H1 (cell line): ENCODE data around the gene HDGFL3. TPM values are rescaled to one million over a fixed set of nuclear protein-coding genes. Genes with fewer than 3 reads are reported as not detected.
"Not testable (repeated sequence)": the region's sequence is repeated elsewhere in the genome, so short reads cannot be mapped to it uniquely, and the experiment has no call there.

Experiments
- CTCF ChIA-PET: fragments of 300-600 bp; sonication (Branson Sonifier 250); formaldehyde crosslinking; loops from one replicate; lab custom pipeline; 2021; ENCODE audit not compliant: partially characterized antibody; lab: Charles Lee
- POLR2A ChIA-PET: fragments of 300-600 bp; sonication (Branson Sonifier 250); formaldehyde crosslinking; loops from one replicate; lab custom pipeline; 2021; ENCODE audit warnings: inconsistent platforms; ENCODE audit not compliant: partially characterized antibody; lab: Charles Lee
- DNase-seq, 2 experiments: peaks; one replicate each; pipeline versions ENCODE4 v3.0.0 to v3.0.0-alpha.2; 2010 to 2022; ENCODE audit warnings: low spot score in 2 of 2, low read depth in 1 of 2, mixed read lengths in 1 of 2
- FAIRE-seq: peaks from 2 replicates; lab custom pipeline; 2011; peaks lifted over from hg19 to GRCh38; lab: Jason Lieb, UNC
- H2AFZ ChIP-seq: 2 replicates; pipeline ENCODE4 v1.8.1; 2012; ENCODE audit warnings: low read length, inconsistent platforms
- H2AK5ac ChIP-seq: 2 replicates; pipeline ENCODE4 v1.6.1; 2013; ENCODE audit warnings: low read depth, low read length
- H2BK120ac ChIP-seq: replicated peaks from 2 replicates; pipeline ENCODE3; 2013; ENCODE audit warnings: low read depth, low read length, inconsistent platforms
- H2BK12ac ChIP-seq: 2 replicates; pipeline ENCODE4 v1.6.1; 2013; ENCODE audit warnings: low read depth, low read length
- H2BK15ac ChIP-seq: 2 replicates; pipeline ENCODE4 v1.6.1; 2013; ENCODE audit warnings: low read length
- H2BK20ac ChIP-seq: 2 replicates; pipeline ENCODE4 v1.6.1; 2013; ENCODE audit warnings: low read length
- H2BK5ac ChIP-seq: 2 replicates; pipeline ENCODE4 v1.6.1; 2013; ENCODE audit warnings: low read depth, low read length
- H3K14ac ChIP-seq: 2 replicates; pipeline ENCODE4 v1.6.1; 2013; ENCODE audit warnings: inconsistent platforms; ENCODE audit not compliant: insufficient read length
- H3K18ac ChIP-seq: 2 replicates; pipeline ENCODE4 v1.6.1; 2013; ENCODE audit warnings: low read length; ENCODE audit errors: extremely low read depth
- H3K23ac ChIP-seq: 2 replicates; pipeline ENCODE4 v1.6.1; 2013; ENCODE audit warnings: inconsistent platforms; ENCODE audit not compliant: insufficient read length
- H3K23me2 ChIP-seq: 2 replicates; pipeline ENCODE4 v1.6.1; 2013; ENCODE audit warnings: low read depth, low read length
- H3K27ac ChIP-seq: 2 replicates; pipeline ENCODE4 v1.6.1; 2011; ENCODE audit warnings: low read depth, low read length, inconsistent platforms
- H3K27me3 ChIP-seq, 4 experiments: replicated peaks in 1 of 4; 1 replicate in 1 of 4; 2 replicates in 3 of 4; pipeline versions ENCODE4 v1.6.1 to v1.8.1; 2011 to 2013; ENCODE audit warnings: low read length in 3 of 4, mild to moderate bottlenecking in 3 of 4, inconsistent platforms in 2 of 4, mixed read lengths in 2 of 4, moderate library complexity in 1 of 4; ENCODE audit not compliant: control insufficient read depth in 3 of 4, insufficient read depth in 3 of 4; ENCODE audit errors: extremely low read depth in 1 of 4
- H3K36me3 ChIP-seq, 4 experiments: 2 replicates each; pipeline versions ENCODE4 v1.6.1 to v1.8.1; 2011 to 2013; ENCODE audit warnings: mild to moderate bottlenecking in 4 of 4, low read length in 3 of 4, moderate library complexity in 2 of 4, control low read depth in 1 of 4, inconsistent platforms in 1 of 4; ENCODE audit not compliant: insufficient read depth in 4 of 4, control insufficient read depth in 2 of 4
- H3K4ac ChIP-seq: replicated peaks from 2 replicates; pipeline ENCODE3; 2013; ENCODE audit warnings: low read length, low read depth, mixed read lengths, inconsistent platforms; ENCODE audit not compliant: insufficient read length
- H3K4me1 ChIP-seq, 4 experiments: replicated peaks in 1 of 4; 1 replicate in 1 of 4; 2 replicates in 3 of 4; pipeline versions ENCODE4 v1.6.1 to v1.8.1; 2011 to 2013; ENCODE audit warnings: low read length in 3 of 4, inconsistent platforms in 2 of 4, mixed read lengths in 1 of 4; ENCODE audit not compliant: insufficient read depth in 4 of 4, control insufficient read depth in 3 of 4
- H3K4me2 ChIP-seq, 2 experiments: 2 replicates each; pipeline versions ENCODE4 v1.6.1 to v1.8.1; 2011 to 2013; ENCODE audit warnings: low read depth in 2 of 2, low read length in 2 of 2, control low read depth in 1 of 2, inconsistent platforms in 1 of 2, mild to moderate bottlenecking in 1 of 2; ENCODE audit not compliant: insufficient read depth in 1 of 2
- H3K4me3 ChIP-seq, 4 experiments: fragments of 200-600, 300-600 bp in 1 of 4; sonication (generic), shearing (Covaris generic), sonication (Bioruptor Twin) in 1 of 4; 2 replicates each; pipeline versions ENCODE4 v1.5.1 to v1.8.1; 2011 to 2016; ENCODE audit warnings: low read length in 4 of 4, low read depth in 3 of 4, control low read depth in 2 of 4, inconsistent platforms in 2 of 4, mild to moderate bottlenecking in 2 of 4, mixed read lengths in 1 of 4, moderate library complexity in 1 of 4; ENCODE audit not compliant: insufficient read depth in 2 of 4; ENCODE audit errors: extremely low read depth in 1 of 4
- H3K56ac ChIP-seq: replicated peaks from 2 replicates; pipeline ENCODE3; 2013; ENCODE audit warnings: low read depth, mild to moderate bottlenecking, mixed read lengths, low read length, inconsistent platforms; ENCODE audit not compliant: insufficient read length
- H3K79me1 ChIP-seq: 2 replicates; pipeline ENCODE4 v1.6.1; 2013; ENCODE audit warnings: low read depth, low read length, control low read depth
- H3K79me2 ChIP-seq, 2 experiments: 2 replicates each; pipeline versions ENCODE4 v1.6.1 to v1.8.1; 2012 to 2013; ENCODE audit warnings: low read length in 2 of 2, mild to moderate bottlenecking in 2 of 2, inconsistent platforms in 1 of 2; ENCODE audit not compliant: insufficient read depth in 2 of 2, control insufficient read depth in 1 of 2
- H3K9ac ChIP-seq, 4 experiments: replicated peaks in 1 of 4; 1 replicate in 1 of 4; 2 replicates in 3 of 4; pipeline versions ENCODE4 v1.6.1 to v1.8.1; 2011 to 2013; ENCODE audit warnings: low read depth in 3 of 4, low read length in 3 of 4, control low read depth in 2 of 4, mild to moderate bottlenecking in 2 of 4, moderate library complexity in 2 of 4, inconsistent platforms in 1 of 4; ENCODE audit errors: extremely low read depth in 1 of 4
- H3K9me3 ChIP-seq, 2 experiments: 2 replicates each; pipeline versions ENCODE4 v1.6.1 to v1.8.1; 2012 to 2013; ENCODE audit warnings: mild to moderate bottlenecking in 2 of 2, moderate library complexity in 2 of 2, control low read depth in 1 of 2, inconsistent platforms in 1 of 2, low read depth in 1 of 2, low read length in 1 of 2, mixed read lengths in 1 of 2; ENCODE audit not compliant: insufficient read depth in 2 of 2
- H4K20me1 ChIP-seq, 2 experiments: replicated peaks in 1 of 2; 2 replicates each; pipeline versions ENCODE3 to v1.8.1; 2011 to 2013; ENCODE audit warnings: inconsistent platforms in 2 of 2, low read length in 2 of 2, mild to moderate bottlenecking in 1 of 2; ENCODE audit not compliant: insufficient read depth in 2 of 2, control insufficient read depth in 1 of 2
- H4K5ac ChIP-seq: 2 replicates; pipeline ENCODE4 v1.6.1; 2013; ENCODE audit warnings: low read length, low read depth, mixed read lengths, inconsistent platforms; ENCODE audit not compliant: insufficient read length
- H4K8ac ChIP-seq: 2 replicates; pipeline ENCODE4 v1.8.0; 2013; ENCODE audit warnings: mild to moderate bottlenecking, moderate library complexity, low read length, inconsistent platforms; ENCODE audit not compliant: insufficient read depth; ENCODE audit errors: extremely low read depth
- H4K91ac ChIP-seq: replicated peaks from 2 replicates; pipeline ENCODE3; 2013; ENCODE audit warnings: low read length, mixed read lengths, inconsistent platforms; ENCODE audit not compliant: insufficient read length
- WGBS, 2 experiments: shearing (Covaris generic) in 1 of 2; methylation state at CpG; one replicate each; pipeline versions ENCODE4 v1.1.6 to v1.1.7; 2013 to 2015; ENCODE audit warnings: low lambda C conversion rate in 2 of 2, mixed read lengths in 2 of 2, inconsistent platforms in 1 of 2, low coverage in 1 of 2, missing lambda C conversion rate in 1 of 2; ENCODE audit not compliant: insufficient replicate concordance in 2 of 2, insufficient coverage in 1 of 2, insufficient read length in 1 of 2; ENCODE audit errors: extremely low coverage in 1 of 2, missing lambda C conversion rate in 1 of 2; 5-methylcytosine and 5-hydroxymethylcytosine counted together
- polyA plus RNA-seq, 7 experiments: library from polyadenylated mRNA; depleted of rRNA in 3 of 7; stranded (reverse) in 5 of 7; unstranded in 2 of 7; fragments of >200 nt in 5 of 7; fragments of 200-250 nt in 2 of 7; gene quantifications; 1 replicate in 5 of 7; 2 replicates in 1 of 7; 4 replicates in 1 of 7; pipeline versions ENCODE4 v1.2.1 to v1.2.3, GENCODE V29; 2011 to 2013; ENCODE audit warnings: missing spikeins in 2 of 7, mixed read lengths in 2 of 7
- total RNA-seq: library from RNA; stranded (reverse); fragmentation: NEBNext Ultra II Directional; extraction: Animal tissue kit (Norgen Biotek cat#: 25700); gene quantifications from 2 replicates; pipeline ENCODE4 v1.2.1, GENCODE V29; 2021

HDGFL3 gene
- total and polyA plus RNA-seq, 2 of the 8 experiments (the other 6 are each of a cell fraction or from before 2014, with no cell fraction given), result 14.1 to 149 TPM

- not testable (repeated sequence) for H2BK15ac ChIP-seq, DNase-seq, FAIRE-seq, H3K4me1 ChIP-seq, H2BK120ac ChIP-seq, H3K23ac ChIP-seq, H2BK12ac ChIP-seq, H3K56ac ChIP-seq, H3K23me2 ChIP-seq, H3K4ac ChIP-seq, H4K20me1 ChIP-seq, H3K4me3 ChIP-seq, H3K9ac ChIP-seq, H3K9me3 ChIP-seq, H2AK5ac ChIP-seq, H3K4me2 ChIP-seq, H2BK20ac ChIP-seq, H3K27me3 ChIP-seq, H3K18ac ChIP-seq, H4K8ac ChIP-seq, H3K79me2 ChIP-seq, H4K91ac ChIP-seq, H3K79me1 ChIP-seq, H2AFZ ChIP-seq, H3K14ac ChIP-seq, H4K5ac ChIP-seq, H3K27ac ChIP-seq, H2BK5ac ChIP-seq
- POLR2A ChIA-PET, result interaction anchor here (0.6 to 1.9 kb wide), 3 partner anchors 9 to 41 kb away, joined by 3 to 5 read pairs (median 3); no protein-coding TSS in a partner anchor
- CTCF ChIA-PET, result interaction anchor here (1.8 kb wide), 1 partner anchor 13 kb away, joined by 3 read pairs; no protein-coding TSS in a partner anchor
- peaks cover 15 to 60% (median 28%) of the 10 kb centered on the region in 4 experiments for H3K36me3 ChIP-seq
- WGBS, 2 experiments, result 98% methylated on average over 3 of the region's 3 CpGs; no CpG with 5 or more reads in 1 of the 2 experiments
Measured at GRCh38 chr15:83142151-83142550, 65.5 kb downstream of the HDGFL3 start.
